Measurements from ENCODE around the gene ANKRD6. TPM values are rescaled to one million over a fixed set of nuclear protein-coding genes. Genes with fewer than 3 reads are reported as not detected.

ANKRD6 gene
- total and polyA plus RNA-seq, 11 donors: 3.5 to 14.1 (median 10.2) TPM

DNA sequence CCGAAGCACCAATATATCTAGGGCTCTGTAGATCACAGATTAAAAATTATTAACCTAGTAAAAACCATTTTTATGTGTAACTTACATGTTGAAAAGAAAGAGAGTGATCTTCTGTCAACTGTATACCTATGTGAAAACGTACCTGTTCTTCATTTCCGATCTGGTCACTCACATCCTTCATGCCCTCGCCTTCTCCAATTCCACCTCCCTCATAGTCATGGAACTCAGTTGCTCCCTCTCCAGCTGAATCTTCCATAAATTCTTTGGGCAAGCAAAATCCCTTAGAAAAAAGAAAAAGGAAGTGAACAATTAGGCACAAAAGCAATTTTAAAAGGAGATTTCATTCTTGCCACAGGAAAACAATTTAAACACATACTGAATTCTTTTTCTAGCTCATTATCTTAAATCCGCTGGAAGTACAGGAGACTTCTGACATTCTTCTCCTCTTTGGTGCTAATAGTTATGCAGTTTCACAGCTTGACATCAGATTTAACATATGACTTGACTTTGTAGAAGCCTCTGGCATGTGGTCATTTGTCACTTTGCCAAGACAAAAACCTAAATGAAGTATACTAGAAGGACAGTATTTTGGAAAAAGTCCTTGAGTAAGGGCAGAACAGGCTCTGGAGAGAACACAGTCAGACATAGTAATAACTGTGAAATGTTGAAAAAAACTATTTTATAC lies 235.1 kb downstream of the ANKRD6 start:
- H3K9me3 ChIP-seq: no peaks in the 10 kb centered on the region
- peaks cover 0 to 28% (median 7%) of the 10 kb centered on the region in 12 donors for H3K4me1 ChIP-seq
- DNase-seq: no peak
- no peaks in the 10 kb centered on the region for H3K27me3 ChIP-seq
- H3K27ac ChIP-seq: peak overlapping the region in 3 of 12 donors; percentile 8 to 56 (median 54)
- no peak for TF ChIP-seq POLR2A (IDR thresholded peaks at IDR 0.05)
- TF ChIP-seq, protein P1, sequence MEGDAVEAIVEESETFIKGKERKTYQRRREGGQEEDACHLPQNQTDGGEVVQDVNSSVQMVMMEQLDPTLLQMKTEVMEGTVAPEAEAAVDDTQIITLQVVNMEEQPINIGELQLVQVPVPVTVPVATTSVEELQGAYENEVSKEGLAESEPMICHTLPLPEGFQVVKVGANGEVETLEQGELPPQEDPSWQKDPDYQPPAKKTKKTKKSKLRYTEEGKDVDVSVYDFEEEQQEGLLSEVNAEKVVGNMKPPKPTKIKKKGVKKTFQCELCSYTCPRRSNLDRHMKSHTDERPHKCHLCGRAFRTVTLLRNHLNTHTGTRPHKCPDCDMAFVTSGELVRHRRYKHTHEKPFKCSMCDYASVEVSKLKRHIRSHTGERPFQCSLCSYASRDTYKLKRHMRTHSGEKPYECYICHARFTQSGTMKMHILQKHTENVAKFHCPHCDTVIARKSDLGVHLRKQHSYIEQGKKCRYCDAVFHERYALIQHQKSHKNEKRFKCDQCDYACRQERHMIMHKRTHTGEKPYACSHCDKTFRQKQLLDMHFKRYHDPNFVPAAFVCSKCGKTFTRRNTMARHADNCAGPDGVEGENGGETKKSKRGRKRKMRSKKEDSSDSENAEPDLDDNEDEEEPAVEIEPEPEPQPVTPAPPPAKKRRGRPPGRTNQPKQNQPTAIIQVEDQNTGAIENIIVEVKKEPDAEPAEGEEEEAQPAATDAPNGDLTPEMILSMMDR (IDR thresholded peaks at IDR 0.05): no peak
- H3K4me3 ChIP-seq: no peak overlapping the region
- 80 to 86% (median 84%) methylated on average over 5 of the region's 5 CpGs for WGBS, 4 donors
- no peak for ATAC-seq
- intact Hi-C loops (cut with DNase I): no loop called here
- peaks cover 0 to 97% (median 74%) of the 10 kb centered on the region in 9 donors for H3K36me3 ChIP-seq

DNA sequence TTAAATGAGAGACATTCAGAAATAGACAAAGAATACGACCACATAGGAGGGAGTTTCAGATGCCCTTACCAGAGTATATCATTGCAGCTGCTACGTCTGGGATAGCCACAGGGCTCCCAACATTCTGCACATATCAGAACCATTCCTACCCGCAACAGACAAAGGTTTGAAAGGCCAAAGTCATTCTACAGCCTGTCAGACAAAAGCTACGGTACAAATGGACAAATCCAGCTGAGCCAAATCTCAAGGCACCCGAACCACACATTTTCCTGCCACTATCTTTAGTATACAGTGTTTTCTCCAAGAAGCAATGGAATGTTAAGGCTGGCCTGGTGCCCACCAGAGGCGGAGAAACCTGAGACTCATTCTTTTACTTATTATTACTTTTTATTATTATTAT lies 236.1 kb downstream of the ANKRD6 start:
- Histone ChIP-seq H3K27me3 (no peaks in the 10 kb centered on the region), H3K9me3 (no peaks in the 10 kb centered on the region), H3K4me3 (no peak overlapping the region), H3K27ac (peak overlapping the region in 7 of 12 donors; percentile 7 to 56 (median 10)), H3K36me3 (peaks cover 0 to 97% (median 74%) of the 10 kb centered on the region in 9 donors), H3K4me1 (peaks cover 0 to 28% (median 7%) of the 10 kb centered on the region in 12 donors)
- intact Hi-C loops (cut with DNase I): no loop called here
- WGBS, 4 donors: 43 to 51% (median 44%) methylated on average over 6 of the region's 6 CpGs
- ATAC-seq (peak in 2 of 4 donors; percentile 63 to 67), DNase-seq (no peak)
- no peak for TF ChIP-seq POLR2A (IDR thresholded peaks at IDR 0.05)
- TF ChIP-seq, protein P1 (IDR thresholded peaks at IDR 0.05): no peak

DNA sequence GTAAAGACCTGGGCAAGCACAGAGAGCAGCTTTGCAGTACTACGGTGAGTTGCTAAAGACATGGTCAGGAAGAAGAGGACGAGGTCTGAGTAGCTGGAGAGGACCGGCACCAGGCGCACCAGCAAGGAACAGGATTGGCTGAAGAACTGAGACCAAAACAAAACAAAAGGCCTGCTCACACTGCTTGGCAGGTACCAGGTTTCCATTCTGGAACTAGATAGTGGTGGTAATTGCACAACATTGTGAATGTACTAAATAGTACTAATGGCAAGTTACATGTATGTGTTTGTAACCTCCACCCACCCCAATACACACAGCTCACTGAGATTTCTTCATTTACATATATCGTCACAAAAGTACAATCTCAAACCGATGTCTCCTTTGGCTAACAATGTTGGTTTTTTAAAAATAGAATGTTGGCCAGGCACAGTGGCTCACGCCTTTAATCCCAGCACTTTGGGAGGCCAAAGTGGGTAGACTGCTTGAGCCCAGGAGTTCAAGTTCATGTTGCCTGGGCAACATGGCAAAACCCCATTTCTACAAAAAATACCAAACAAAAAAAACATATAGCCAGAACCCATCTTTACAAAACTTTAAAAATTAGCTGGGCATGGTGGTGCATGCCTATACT lies 238.1 kb downstream of the ANKRD6 start:
- Histone ChIP-seq H3K4me1 (peaks cover 0 to 38% (median 10%) of the 10 kb centered on the region in 12 donors), H3K4me3 (no peak overlapping the region), H3K36me3 (peaks cover 0 to 97% (median 77%) of the 10 kb centered on the region in 9 donors), H3K27me3 (no peaks in the 10 kb centered on the region), H3K27ac (peak overlapping the region in 9 of 12 donors; percentile 12 to 62 (median 44)), H3K9me3 (no peaks in the 10 kb centered on the region)
- WGBS, 4 donors: 69 to 75% (median 72%) methylated on average over 7 of the region's 7 CpGs
- no peak for DNase-seq
- peak; percentile 70 to 85 (median 74) for ATAC-seq
- intact Hi-C loops (cut with DNase I): no loop called here
- TF ChIP-seq, protein P1 (IDR thresholded peaks at IDR 0.05): no peak
- no peak for TF ChIP-seq POLR2A (IDR thresholded peaks at IDR 0.05)

Measured in heart left ventricle (tissue), 16 donors.